ENCODE data around the gene MLX. TPM values are rescaled to one million over a fixed set of nuclear protein-coding genes. Genes with fewer than 3 reads are reported as not detected.

The MLX gene
- total and polyA plus RNA-seq, 10 donors: 33.0 to 64.4 (median 48.4) TPM

DNA sequence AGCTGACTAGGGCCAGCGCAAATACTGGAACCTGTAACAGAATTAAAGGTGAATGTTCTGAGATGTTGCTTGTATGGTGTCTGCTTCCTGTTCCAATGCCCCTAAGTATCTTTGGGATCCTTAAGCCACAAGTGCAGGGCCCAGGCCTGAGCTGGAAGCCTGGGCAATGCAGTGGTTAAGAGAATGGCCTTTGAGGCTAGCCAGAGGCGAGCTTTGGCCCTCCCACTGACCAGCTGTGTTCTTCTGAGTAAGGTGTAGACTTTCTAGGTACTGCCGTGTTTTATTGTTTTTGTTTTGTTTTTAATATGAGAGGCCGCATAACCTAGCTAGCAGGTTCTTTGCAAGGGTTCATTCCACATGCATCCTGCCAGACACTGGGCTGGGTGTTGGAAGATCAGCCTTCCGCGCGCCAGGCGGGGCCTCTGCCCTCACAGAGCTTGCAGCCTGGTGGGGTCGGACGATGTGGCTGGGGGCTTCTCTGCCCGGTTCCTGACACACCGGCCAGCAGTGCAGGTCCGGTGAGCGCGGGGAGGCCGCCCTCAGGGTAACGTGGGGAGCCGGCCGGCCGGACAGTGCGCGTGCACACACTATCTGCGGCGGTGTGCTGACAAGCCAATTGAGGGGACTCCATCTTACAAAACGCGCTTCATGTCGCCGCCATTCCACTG, 551 bp upstream of the MLX start:
- H3K36me3 ChIP-seq: peaks cover 0 to 68% (median 51%) of the 10 kb centered on the region in 6 donors
- peak overlapping the region; percentile 69 to 98 (median 89) for H3K4me3 ChIP-seq
- 48 to 78% (median 50%) methylated on average over 8 to 28 of the region's 28 CpGs for WGBS, 5 donors
- H3K27me3 ChIP-seq (replicated peaks in 1 of 7): no peaks in the 10 kb centered on the region
- peak overlapping the region; percentile 90 to 98 (median 96) for H3K27ac ChIP-seq
- DNase-seq: no peak
- no peaks in the 10 kb centered on the region for H3K9me3 ChIP-seq
- H3K4me1 ChIP-seq: peaks cover 36 to 86% (median 66%) of the 10 kb centered on the region in 6 donors
- no peak for TF ChIP-seq POLR2AphosphoS5 (IDR thresholded peaks at IDR 0.05)
- TF ChIP-seq POLR2A (IDR thresholded peaks at IDR 0.05): no peak
- TF ChIP-seq, protein P1, sequence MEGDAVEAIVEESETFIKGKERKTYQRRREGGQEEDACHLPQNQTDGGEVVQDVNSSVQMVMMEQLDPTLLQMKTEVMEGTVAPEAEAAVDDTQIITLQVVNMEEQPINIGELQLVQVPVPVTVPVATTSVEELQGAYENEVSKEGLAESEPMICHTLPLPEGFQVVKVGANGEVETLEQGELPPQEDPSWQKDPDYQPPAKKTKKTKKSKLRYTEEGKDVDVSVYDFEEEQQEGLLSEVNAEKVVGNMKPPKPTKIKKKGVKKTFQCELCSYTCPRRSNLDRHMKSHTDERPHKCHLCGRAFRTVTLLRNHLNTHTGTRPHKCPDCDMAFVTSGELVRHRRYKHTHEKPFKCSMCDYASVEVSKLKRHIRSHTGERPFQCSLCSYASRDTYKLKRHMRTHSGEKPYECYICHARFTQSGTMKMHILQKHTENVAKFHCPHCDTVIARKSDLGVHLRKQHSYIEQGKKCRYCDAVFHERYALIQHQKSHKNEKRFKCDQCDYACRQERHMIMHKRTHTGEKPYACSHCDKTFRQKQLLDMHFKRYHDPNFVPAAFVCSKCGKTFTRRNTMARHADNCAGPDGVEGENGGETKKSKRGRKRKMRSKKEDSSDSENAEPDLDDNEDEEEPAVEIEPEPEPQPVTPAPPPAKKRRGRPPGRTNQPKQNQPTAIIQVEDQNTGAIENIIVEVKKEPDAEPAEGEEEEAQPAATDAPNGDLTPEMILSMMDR (IDR thresholded peaks at IDR 0.05 in 8 of 11, conservative IDR thresholded peaks at IDR 0.05 in 3 of 11): no peak
- intact Hi-C loops (cut with DNase I; ENCODE audit: low total_unique reads): no loop called here

DNA sequence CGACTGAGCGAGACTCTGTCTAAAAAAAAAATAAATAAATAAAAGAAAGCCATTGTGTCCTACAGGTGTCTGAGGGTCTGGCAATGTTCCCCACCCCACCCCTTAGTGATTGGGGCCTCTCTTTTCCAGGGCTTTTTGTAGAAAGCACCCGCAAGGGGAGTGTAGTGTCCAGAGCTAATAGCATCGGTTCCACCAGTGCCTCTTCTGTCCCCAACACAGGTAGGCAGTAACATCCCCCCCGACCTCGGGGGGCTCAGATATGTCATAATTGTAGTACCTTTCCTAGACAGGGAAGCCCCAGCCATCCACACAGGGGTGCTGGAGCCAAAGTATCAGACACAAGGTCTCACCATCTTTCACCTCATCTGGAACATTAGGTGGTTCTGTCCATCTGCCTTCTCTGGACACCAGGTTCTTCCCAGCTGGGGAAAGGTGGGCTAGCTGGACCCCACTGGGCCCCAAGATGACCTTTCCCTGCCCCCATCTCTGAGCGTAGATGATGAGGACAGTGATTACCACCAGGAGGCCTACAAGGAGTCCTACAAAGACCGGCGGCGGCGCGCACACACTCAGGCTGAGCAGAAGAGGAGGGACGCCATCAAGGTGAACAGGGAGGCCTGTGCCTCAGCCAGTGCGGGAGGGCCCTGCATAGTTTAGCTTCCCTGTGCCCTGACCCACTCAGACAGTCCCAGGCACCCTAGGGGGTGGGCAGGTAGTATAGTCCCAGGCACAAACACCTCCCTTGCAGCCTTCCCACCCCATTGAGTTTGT, 1.6 kb downstream of the MLX start:
- TF ChIP-seq, protein P1 (IDR thresholded peaks at IDR 0.05 in 8 of 11, conservative IDR thresholded peaks at IDR 0.05 in 3 of 11): no peak
- TF ChIP-seq POLR2A (IDR thresholded peaks at IDR 0.05) (no peak), POLR2AphosphoS5 (IDR thresholded peaks at IDR 0.05) (no peak)
- Histone ChIP-seq H3K4me3 (peak overlapping the region in 4 of 8 donors; percentile 85 to 92 (median 90)), H3K4me1 (peaks cover 23 to 84% (median 53%) of the 10 kb centered on the region in 6 donors), H3K27ac (peak overlapping the region in 6 of 8 donors; percentile 90 to 98 (median 96)), H3K27me3 (replicated peaks in 1 of 7) (no peaks in the 10 kb centered on the region), H3K9me3 (no peaks in the 10 kb centered on the region), H3K36me3 (peaks cover 0 to 86% (median 73%) of the 10 kb centered on the region in 6 donors)
- no peak for DNase-seq
- WGBS, 5 donors: 81 to 93% (median 86%) methylated on average over 11 to 14 of the region's 14 CpGs
- intact Hi-C loops (cut with DNase I; ENCODE audit: low total_unique reads): no loop called here

DNA sequence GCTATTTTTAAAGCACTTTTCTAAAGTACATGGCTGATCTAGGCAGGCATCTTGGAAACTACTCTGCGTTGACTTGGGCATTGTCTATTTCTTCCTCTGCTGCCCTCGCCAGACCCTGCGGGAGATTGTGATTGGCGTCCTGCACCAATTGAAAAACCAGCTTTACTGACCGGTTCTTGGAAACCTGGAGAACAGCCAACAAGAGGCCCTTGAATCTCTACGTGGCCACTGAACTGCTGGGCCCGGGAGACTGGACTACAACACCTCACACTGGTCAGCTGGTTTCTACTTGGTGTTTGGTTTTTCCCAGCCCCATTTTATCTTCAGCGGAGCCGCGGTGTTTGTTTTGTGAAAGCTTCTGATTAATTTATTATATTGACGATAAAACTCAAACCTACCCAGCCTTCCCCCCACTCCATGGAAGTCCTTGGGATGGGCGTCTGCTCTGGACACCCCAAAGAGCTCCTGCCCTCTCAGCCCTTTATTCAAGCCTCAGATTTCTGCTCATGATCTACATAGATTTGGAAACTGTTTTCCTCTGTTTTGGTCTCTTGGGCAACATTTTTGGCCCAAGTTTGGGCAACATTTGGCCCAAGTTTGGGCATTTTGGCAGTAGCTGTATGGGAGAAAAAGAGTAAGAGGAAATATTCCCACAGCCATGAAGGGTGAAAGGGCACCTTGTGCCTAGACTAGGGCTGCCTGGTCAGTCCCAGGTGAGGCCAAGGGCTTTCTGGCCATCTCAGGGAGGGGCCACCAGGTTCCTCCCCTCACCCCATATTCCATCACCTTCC, 4.7 kb downstream of the MLX start:
- H3K27me3 ChIP-seq (replicated peaks in 1 of 7): no peaks in the 10 kb centered on the region
- H3K4me3 ChIP-seq: no peak overlapping the region
- H3K27ac ChIP-seq: no peak overlapping the region
- peaks cover 10 to 73% (median 32%) of the 10 kb centered on the region in 6 donors for H3K4me1 ChIP-seq
- TF ChIP-seq POLR2A (IDR thresholded peaks at IDR 0.05): no peak
- no peak for TF ChIP-seq POLR2AphosphoS5 (IDR thresholded peaks at IDR 0.05)
- TF ChIP-seq, protein P1 (IDR thresholded peaks at IDR 0.05 in 8 of 11, conservative IDR thresholded peaks at IDR 0.05 in 3 of 11): no peak
- intact Hi-C loops (cut with DNase I; ENCODE audit: low total_unique reads): no loop called here
- 81 to 91% (median 87%) methylated on average over 12 of the region's 12 CpGs for WGBS, 5 donors
- no peaks in the 10 kb centered on the region for H3K9me3 ChIP-seq
- no peak for DNase-seq
- H3K36me3 ChIP-seq: peaks cover 0 to 85% (median 65%) of the 10 kb centered on the region in 6 donors
